HEK293T (cell line): ENCODE data around the gene PSMC4.

Experiments used
- ARNT ChIP-seq: fragments of 450-650 bp; IDR thresholded peaks from 2 replicates; pipeline ENCODE4 v1.6.1; 2017; ENCODE audit warnings: mild to moderate bottlenecking
- BHLHE40 ChIP-seq: fragments of 450-650 bp; IDR thresholded peaks from 2 replicates; pipeline ENCODE4 v1.6.1; 2016; ENCODE audit warnings: mild to moderate bottlenecking, moderate library complexity, borderline replicate concordance
- FOXA1 ChIP-seq: fragments of 450-650 bp; IDR thresholded peaks from 2 replicates; pipeline ENCODE4 v1.6.1; 2016; ENCODE audit warnings: mild to moderate bottlenecking
- FOXM1 ChIP-seq: fragments of 450-650 bp; IDR thresholded peaks from 2 replicates; pipeline ENCODE4 v1.6.1; 2017; ENCODE audit warnings: mild to moderate bottlenecking, borderline replicate concordance
- L3MBTL2 ChIP-seq: fragments of 450-650 bp; conservative IDR thresholded peaks from 2 replicates; pipeline ENCODE4 v1.6.1; 2016; ENCODE audit warnings: mild to moderate bottlenecking
- LEF1 ChIP-seq: fragments of 450-650 bp; IDR thresholded peaks from 2 replicates; pipeline ENCODE4 v1.6.1; 2017; ENCODE audit warnings: mild to moderate bottlenecking, borderline replicate concordance
- NFRKB ChIP-seq: fragments of 450-650 bp; IDR thresholded peaks from 2 replicates; pipeline ENCODE4 v1.6.1; 2016; ENCODE audit warnings: mild to moderate bottlenecking, moderate library complexity
- SP1 ChIP-seq: fragments of 450-650 bp; IDR thresholded peaks from 2 replicates; pipeline ENCODE4 v1.6.1; 2017
- SUZ12 ChIP-seq: fragments of 450-650 bp; IDR thresholded peaks from 2 replicates; pipeline ENCODE4 v1.6.1; 2016; ENCODE audit warnings: mild to moderate bottlenecking
- ZNF384 ChIP-seq: fragments of 450-650 bp; IDR thresholded peaks from 2 replicates; pipeline ENCODE4 v1.6.1; 2016

GRCh38 chr19:39937094-39937720 lies 33.8 kb upstream of the PSMC4 start:
- TF ChIP-seq SP1 = no peak
- TF ChIP-seq L3MBTL2 = no peak
- no peak for TF ChIP-seq FOXM1
- no peak for TF ChIP-seq LEF1
- no peak for TF ChIP-seq FOXA1
- TF ChIP-seq NFRKB = no peak
- no peak for TF ChIP-seq ZNF384
- TF ChIP-seq BHLHE40 = no peak
- TF ChIP-seq ARNT = no peak
- TF ChIP-seq SUZ12 = no peak
